Activated naive CD4-positive, alpha-beta T cell treated with anti-CD3 and anti-CD28 coated beads, Interleukin-2, amount 50 U/mL, for 72 hours (primary cell): ENCODE measurements around the gene B3GNT3. TPM values are rescaled to one million over a fixed set of nuclear protein-coding genes. Genes with fewer than 3 reads are reported as not detected.

Experiments used
- ATAC-seq, 2 donors: fragments of 150-1000 bp; cut with Tn5 transposase; 2 replicates each; pipeline ENCODE4 v1.10.0; 2021; ENCODE audit warnings: mild to moderate bottlenecking in 2 of 2, moderate library complexity in 2 of 2
- DNase-seq, 2 donors: peaks; one replicate each; pipeline ENCODE4 v3.0.0; 2021 to 2022; ENCODE audit warnings: low spot score in 2 of 2
- H3K27ac Mint-ChIP-seq, 2 donors: one replicate each; pipeline ENCODE4 v1.8.0; 2022; ENCODE audit warnings: mild to moderate bottlenecking in 2 of 2, mixed read lengths in 2 of 2
- H3K36me3 Mint-ChIP-seq, 2 donors: one replicate each; pipeline ENCODE4 v1.8.0; 2022; ENCODE audit warnings: mixed read lengths in 2 of 2
- H3K9me3 Mint-ChIP-seq, 2 donors: one replicate each; pipeline ENCODE4 v1.8.0; 2022; ENCODE audit warnings: mixed read lengths in 2 of 2
- total RNA-seq, 2 donors: library from RNA; stranded (reverse); gene quantifications; one replicate each; pipeline ENCODE4 v1.2.3, GENCODE V29; 2022

Gene B3GNT3
- total RNA-seq, 2 donors from 2014 or later = 0.30 to 0.41 TPM

- DNase-seq (no peak), ATAC-seq (peak in 1 of 2 donors; percentile 31)
- Mint-ChIP-seq H3K9me3 (no peaks in the 10 kb centered on the region), H3K36me3 (no peaks in the 10 kb centered on the region), H3K27ac (peak overlapping the region in 1 of 2 donors; percentile 77)
Measured at GRCh38 chr19:17807731-17808316, 12.9 kb downstream of the B3GNT3 start.

GRCh38 chr19:17811103-17811502 is 16.2 kb downstream of the B3GNT3 start:
- no peaks in the 10 kb centered on the region for H3K9me3 Mint-ChIP-seq
- H3K27ac Mint-ChIP-seq = no peak overlapping the region
- no peaks in the 10 kb centered on the region for H3K36me3 Mint-ChIP-seq
- DNase-seq = no peak
- no peak for ATAC-seq

- no peak for ATAC-seq
- Mint-ChIP-seq H3K27ac (no peak overlapping the region), H3K9me3 (no peaks in the 10 kb centered on the region), H3K36me3 (no peaks in the 10 kb centered on the region)
- DNase-seq = no peak
Measured at GRCh38 chr19:17811681-17812080, 16.7 kb downstream of the B3GNT3 start.

- no peak for ATAC-seq
- peak overlapping the region in 1 of 2 donors; percentile 19 for H3K27ac Mint-ChIP-seq
- H3K36me3 Mint-ChIP-seq = no peaks in the 10 kb centered on the region
- no peaks in the 10 kb centered on the region for H3K9me3 Mint-ChIP-seq
- DNase-seq = no peak
Measured at GRCh38 chr19:17812099-17812498, 17.2 kb downstream of the B3GNT3 start.

GRCh38 chr19:17817668-17818363 is 22.9 kb downstream of the B3GNT3 start:
- ATAC-seq = peak in 1 of 2 donors; percentile 17

GRCh38 chr19:17821190-17821589 is 26.3 kb downstream of the B3GNT3 start, which contains the start of gene INSL3:
Gene INSL3, minus strand, starts transcription at chr19:17821519. Its CDS starts 13 bp downstream, at chr19:17821506.
- no peaks in the 10 kb centered on the region for H3K36me3 Mint-ChIP-seq
- no peaks in the 10 kb centered on the region for H3K9me3 Mint-ChIP-seq
- no peak for ATAC-seq

More at GRCh38 chr19:17817668-17818363, 22.9 kb downstream of the B3GNT3 start:
- no peak for DNase-seq
- Mint-ChIP-seq H3K27ac (peak overlapping the region in 1 of 2 donors; percentile 44), H3K9me3 (no peaks in the 10 kb centered on the region), H3K36me3 (no peaks in the 10 kb centered on the region)

GRCh38 chr19:17824339-17824738 is 29.4 kb downstream of the B3GNT3 start:
- DNase-seq = no peak
- Mint-ChIP-seq H3K9me3 (no peaks in the 10 kb centered on the region), H3K36me3 (peaks cover 0 to 9% of the 10 kb centered on the region in 2 donors), H3K27ac (peak overlapping the region; percentile 45 to 55)
- ATAC-seq = peak; percentile 5 to 27

More at GRCh38 chr19:17821190-17821589, 26.3 kb downstream of the B3GNT3 start, which contains the start of gene INSL3:
- no peak within 1 kb of the TSS for H3K27ac Mint-ChIP-seq
- DNase-seq = no peak

GRCh38 chr19:17826508-17827056 is 31.6 kb downstream of the B3GNT3 start:
- peaks cover 0 to under 1% of the 10 kb centered on the region in 2 donors for H3K9me3 Mint-ChIP-seq
- DNase-seq (no peak), ATAC-seq (no peak)
- H3K27ac Mint-ChIP-seq = no peak overlapping the region
- H3K36me3 Mint-ChIP-seq = peaks cover 6 to 27% of the 10 kb centered on the region in 2 donors

- no peak for DNase-seq
- H3K27ac Mint-ChIP-seq = no peak overlapping the region
- H3K9me3 Mint-ChIP-seq = peaks cover 0 to 4% of the 10 kb centered on the region in 2 donors
- peak in 1 of 2 donors; percentile 8 for ATAC-seq
- H3K36me3 Mint-ChIP-seq = peaks cover 16 to 53% of the 10 kb centered on the region in 2 donors
Measured at GRCh38 chr19:17829855-17830566, 35.1 kb downstream of the B3GNT3 start.

- ATAC-seq = peak; percentile 23 to 85
- DNase-seq = peak in 1 of 2 donors; percentile 64
- Mint-ChIP-seq H3K27ac (no peak overlapping the region), H3K36me3 (peaks cover 20 to 61% of the 10 kb centered on the region in 2 donors), H3K9me3 (peaks cover 0 to 4% of the 10 kb centered on the region in 2 donors)
Measured at GRCh38 chr19:17830567-17831418, 35.9 kb downstream of the B3GNT3 start.

GRCh38 chr19:17831419-17831888 is 36.5 kb downstream of the B3GNT3 start:
- H3K27ac Mint-ChIP-seq = peak overlapping the region in 1 of 2 donors; percentile 81
- DNase-seq = no peak
- H3K36me3 Mint-ChIP-seq = peaks cover 24 to 67% of the 10 kb centered on the region in 2 donors
- no peak for ATAC-seq
- peaks cover 0 to 4% of the 10 kb centered on the region in 2 donors for H3K9me3 Mint-ChIP-seq

- ATAC-seq (no peak), DNase-seq (no peak)
- H3K36me3 Mint-ChIP-seq = peaks cover 28 to 73% of the 10 kb centered on the region in 2 donors
- H3K9me3 Mint-ChIP-seq = peaks cover 0 to 4% of the 10 kb centered on the region in 2 donors
- no peak overlapping the region for H3K27ac Mint-ChIP-seq
Measured at GRCh38 chr19:17832443-17833208, 37.7 kb downstream of the B3GNT3 start.

GRCh38 chr19:17834350-17835181 is 39.6 kb downstream of the B3GNT3 start:
- ATAC-seq (peak in 1 of 2 donors; percentile 21), DNase-seq (no peak)
- peaks cover 0 to 4% of the 10 kb centered on the region in 2 donors for H3K9me3 Mint-ChIP-seq
- H3K27ac Mint-ChIP-seq = peak overlapping the region; percentile 20 to 81
- H3K36me3 Mint-ChIP-seq = peaks cover 34 to 76% of the 10 kb centered on the region in 2 donors

- ATAC-seq = no peak
- peaks cover 0 to 4% of the 10 kb centered on the region in 2 donors for H3K9me3 Mint-ChIP-seq
- peaks cover 34 to 69% of the 10 kb centered on the region in 2 donors for H3K36me3 Mint-ChIP-seq
- DNase-seq = no peak
- H3K27ac Mint-ChIP-seq = peak overlapping the region; percentile 20 to 81
Measured at GRCh38 chr19:17835182-17836006, 40.5 kb downstream of the B3GNT3 start.
